HG03442 (cell line): Measurements from ENCODE around the gene DEFB112.

Experiments
- ATAC-seq: cut with Tn5 transposase; IDR thresholded peaks from one replicate; pipeline ENCODE4 v1.9.1; 2021; ENCODE audit warnings: mild to moderate bottlenecking, moderate library complexity; ENCODE audit not compliant: unreplicated experiment

Gene DEFB112

DNA sequence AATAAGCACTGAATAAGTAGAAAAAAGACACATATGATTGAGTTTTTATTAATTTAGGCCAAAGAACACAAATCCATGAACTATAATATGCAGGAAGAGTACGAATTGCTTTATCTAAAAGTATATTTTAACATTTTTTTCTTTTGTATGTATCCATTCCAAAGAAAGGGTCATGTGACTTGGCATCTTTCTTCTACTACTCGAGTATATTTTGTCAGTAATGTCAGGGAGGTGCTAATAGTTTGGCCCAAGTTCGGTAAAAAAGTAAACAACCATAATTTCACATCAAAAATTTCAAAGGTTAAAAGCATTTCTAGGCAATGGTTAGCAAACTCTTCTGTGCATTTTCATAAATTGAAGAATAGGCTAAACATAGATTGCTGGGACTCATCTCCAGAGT is 46.6 kb downstream of the DEFB112 start:
- ATAC-seq: no peak

DNA sequence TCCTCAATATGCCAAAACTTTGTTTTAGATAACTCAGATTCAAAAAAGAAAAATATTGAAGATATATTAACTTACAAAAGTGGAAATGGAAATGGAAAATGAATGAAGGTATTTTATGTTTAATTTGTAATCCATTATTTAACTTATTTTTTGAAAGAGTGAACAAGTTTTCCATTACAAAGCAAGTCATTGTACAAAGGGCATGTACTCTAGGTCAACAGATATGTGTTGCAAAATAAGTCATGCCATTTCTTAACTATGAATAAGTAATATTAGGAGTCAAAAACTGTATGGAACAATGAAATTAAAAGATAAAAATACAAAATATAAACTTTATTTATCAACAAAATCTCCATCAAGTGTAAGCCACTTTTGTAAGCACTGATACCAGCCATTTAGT is 54.5 kb downstream of the DEFB112 start:
- ATAC-seq: no peak
